Caco-2 (cell line): Measurements from ENCODE around the gene ADAMTSL1. TPM values are rescaled to one million over a fixed set of nuclear protein-coding genes. Genes with fewer than 3 reads are reported as not detected.

Source experiments
- BruUV-seq: library from RNA; stranded (reverse); fragments of 400-500 nt; replicated peaks from 2 replicates; lab custom pipeline; 2021; lab: Mats Ljungman, UMichigan
- CTCF ChIA-PET: fragments of 300-600 bp; sonication (Branson Sonifier 250); formaldehyde crosslinking; loops from one replicate; lab custom pipeline; 2022; ENCODE audit warnings: antibody characterized with exemption; lab: Charles Lee
- POLR2A ChIA-PET: fragments of 300-600 bp; sonication (Branson Sonifier 250); formaldehyde crosslinking; loops from one replicate; lab custom pipeline; 2022; ENCODE audit warnings: antibody characterized with exemption; lab: Charles Lee
- DNase-seq, 2 experiments: peaks; one replicate each; pipeline versions ENCODE4 v3.0.0 to v3.0.0-alpha.2; 2020 to 2022
- H3K27me3 ChIP-seq: replicated peaks from 2 replicates; pipeline ENCODE4 v1.6.0; 2011; ENCODE audit warnings: low read length; ENCODE audit not compliant: control insufficient read depth, insufficient read depth
- H3K36me3 ChIP-seq: 2 replicates; pipeline ENCODE4 v1.5.1; 2011; ENCODE audit warnings: low read length; ENCODE audit not compliant: control insufficient read depth, insufficient read depth
- H3K4me1 ChIP-seq: fragments of 250-450 bp; sonication (Bioruptor Pico); 2 replicates; pipeline ENCODE4 v1.5.1; 2020; ENCODE audit warnings: mild to moderate bottlenecking
- H3K4me3 ChIP-seq: 2 replicates; pipeline ENCODE4 v1.5.1; 2011; ENCODE audit warnings: low read depth, mild to moderate bottlenecking, control low read depth, low read length
- H3K9me3 ChIP-seq: fragments of 250-450 bp; sonication (Bioruptor Pico); 2 replicates; pipeline ENCODE4 v1.5.1; 2020; ENCODE audit warnings: mild to moderate bottlenecking, moderate library complexity
- H3K27ac Mint-ChIP-seq: one replicate; pipeline ENCODE4 v1.8.0; 2022; ENCODE audit warnings: mixed read lengths; ENCODE audit not compliant: unreplicated experiment
- H3K27me3 Mint-ChIP-seq: one replicate; pipeline ENCODE4 v1.8.0; 2022; ENCODE audit warnings: mixed read lengths; ENCODE audit not compliant: insufficient read depth, unreplicated experiment
- H3K36me3 Mint-ChIP-seq: one replicate; pipeline ENCODE4 v1.8.0; 2022; ENCODE audit warnings: mild to moderate bottlenecking, mixed read lengths; ENCODE audit not compliant: insufficient read depth, unreplicated experiment
- H3K4me1 Mint-ChIP-seq: one replicate; pipeline ENCODE4 v1.8.0; 2022; ENCODE audit warnings: low read depth, mixed read lengths; ENCODE audit not compliant: unreplicated experiment
- H3K4me3 Mint-ChIP-seq: one replicate; pipeline ENCODE4 v1.8.0; 2022; ENCODE audit warnings: mild to moderate bottlenecking, moderate library complexity, mixed read lengths; ENCODE audit not compliant: unreplicated experiment
- H3K9me3 Mint-ChIP-seq: one replicate; pipeline ENCODE4 v1.8.0; 2022; ENCODE audit warnings: mixed read lengths; ENCODE audit not compliant: unreplicated experiment
- CTCF ChIP-seq, 2 experiments: fragments of 200-600 bp in 1 of 2; IDR thresholded peaks; 1 replicate in 1 of 2; 2 replicates in 1 of 2; pipeline versions ENCODE4 v1.5.1 to v1.8.0; 2011 to 2022; ENCODE audit warnings: antibody characterized with exemption in 1 of 2, control low read depth in 1 of 2, inconsistent platforms in 1 of 2, low read depth in 1 of 2, low read length in 1 of 2, mild to moderate bottlenecking in 1 of 2, moderate library complexity in 1 of 2; ENCODE audit not compliant: insufficient read depth in 1 of 2, severe bottlenecking in 1 of 2, unreplicated experiment in 1 of 2
- intact Hi-C: fragments of 100-400 bp; cut with micrococcal nuclease; formaldehyde crosslinking; loops from one replicate; pipeline ENCODE4 v1.10.0; 2022; ENCODE audit not compliant: unreplicated experiment
- total RNA-seq: library from RNA; stranded (reverse); gene quantifications from 2 replicates; pipeline ENCODE4 v1.2.3, GENCODE V29; 2022

The ADAMTSL1 gene
- total RNA-seq, 1 experiment from 2014 or later: not detected

- no peaks in the 10 kb centered on the region for H3K27me3 ChIP-seq
- no peaks in the 10 kb centered on the region for H3K4me1 Mint-ChIP-seq
- intact Hi-C loops: no loop called here
- ChIA-PET CTCF (no interaction called here), POLR2A (no interaction called here)
- no peak for TF ChIP-seq CTCF (IDR thresholded peaks at IDR 0.05; ENCODE audit: insufficient read depth in 1 of 2, low read depth in 1 of 2, low read length in 1 of 2, severe bottlenecking in 1 of 2, unreplicated experiment in 1 of 2)
- H3K9me3 Mint-ChIP-seq: no peaks in the 10 kb centered on the region
- H3K36me3 ChIP-seq: no peaks in the 10 kb centered on the region
- no peak overlapping the region for H3K4me3 Mint-ChIP-seq
- no TSS peak for BruUV-seq
- H3K9me3 ChIP-seq: no peaks in the 10 kb centered on the region
- no peak overlapping the region for H3K4me3 ChIP-seq
- H3K36me3 Mint-ChIP-seq: no peaks in the 10 kb centered on the region
- H3K27ac Mint-ChIP-seq: no peak overlapping the region
- no peaks in the 10 kb centered on the region for H3K4me1 ChIP-seq
- no peak for DNase-seq
- H3K27me3 Mint-ChIP-seq: peaks cover 14% of the 10 kb centered on the region
Measured at GRCh38 chr9:18768951-18769622, 295.1 kb downstream of the ADAMTSL1 start.

GRCh38 chr9:18770131-18770908, 296.4 kb downstream of the ADAMTSL1 start:
- Mint-ChIP-seq H3K36me3 (no peaks in the 10 kb centered on the region), H3K4me1 (no peaks in the 10 kb centered on the region), H3K4me3 (no peak overlapping the region), H3K9me3 (no peaks in the 10 kb centered on the region), H3K27ac (no peak overlapping the region), H3K27me3 (peaks cover 14% of the 10 kb centered on the region)
- no peaks in the 10 kb centered on the region for H3K36me3 ChIP-seq
- ChIA-PET POLR2A (no interaction called here), CTCF (no interaction called here)
- no peak for TF ChIP-seq CTCF (IDR thresholded peaks at IDR 0.05; ENCODE audit: insufficient read depth in 1 of 2, low read depth in 1 of 2, low read length in 1 of 2, severe bottlenecking in 1 of 2, unreplicated experiment in 1 of 2)
- no peaks in the 10 kb centered on the region for H3K27me3 ChIP-seq
- intact Hi-C loops: no loop called here
- no peaks in the 10 kb centered on the region for H3K9me3 ChIP-seq
- H3K4me1 ChIP-seq: no peaks in the 10 kb centered on the region
- no peak overlapping the region for H3K4me3 ChIP-seq
- DNase-seq: no peak
- BruUV-seq: no TSS peak

- no peak overlapping the region for H3K4me3 Mint-ChIP-seq
- H3K4me3 ChIP-seq: no peak overlapping the region
- H3K27ac Mint-ChIP-seq: no peak overlapping the region
- no peaks in the 10 kb centered on the region for H3K9me3 Mint-ChIP-seq
- H3K4me1 Mint-ChIP-seq: no peaks in the 10 kb centered on the region
- no TSS peak for BruUV-seq
- ChIA-PET POLR2A (no interaction called here), CTCF (no interaction called here)
- H3K36me3 Mint-ChIP-seq: no peaks in the 10 kb centered on the region
- H3K27me3 ChIP-seq: no peaks in the 10 kb centered on the region
- TF ChIP-seq CTCF (IDR thresholded peaks at IDR 0.05; ENCODE audit: insufficient read depth in 1 of 2, low read depth in 1 of 2, low read length in 1 of 2, severe bottlenecking in 1 of 2, unreplicated experiment in 1 of 2): no peak
- H3K27me3 Mint-ChIP-seq: peaks cover 14% of the 10 kb centered on the region
- H3K9me3 ChIP-seq: no peaks in the 10 kb centered on the region
- intact Hi-C loops: no loop called here
- no peaks in the 10 kb centered on the region for H3K36me3 ChIP-seq
- DNase-seq: no peak
- H3K4me1 ChIP-seq: no peaks in the 10 kb centered on the region
Measured at GRCh38 chr9:18771011-18771410, 297.1 kb downstream of the ADAMTSL1 start.
